NCI-H146 treated with DMSO at 0.1 percent for 48 hours (cell line): ENCODE measurements around the gene HELZ.
A peak's percentile ranks its signal among the peaks of the same experiment; 100 is the strongest.
"Not testable (repeated sequence)": the region's sequence is repeated elsewhere in the genome, so short reads cannot be mapped to it uniquely, and the experiment has no call there.

ENCODE experiments used
- DNase-seq: peaks from one replicate; lab custom pipeline; 2025; ENCODE audit not compliant: unreplicated experiment; lab: John Stamatoyannopoulos, UW

The HELZ gene

DNA sequence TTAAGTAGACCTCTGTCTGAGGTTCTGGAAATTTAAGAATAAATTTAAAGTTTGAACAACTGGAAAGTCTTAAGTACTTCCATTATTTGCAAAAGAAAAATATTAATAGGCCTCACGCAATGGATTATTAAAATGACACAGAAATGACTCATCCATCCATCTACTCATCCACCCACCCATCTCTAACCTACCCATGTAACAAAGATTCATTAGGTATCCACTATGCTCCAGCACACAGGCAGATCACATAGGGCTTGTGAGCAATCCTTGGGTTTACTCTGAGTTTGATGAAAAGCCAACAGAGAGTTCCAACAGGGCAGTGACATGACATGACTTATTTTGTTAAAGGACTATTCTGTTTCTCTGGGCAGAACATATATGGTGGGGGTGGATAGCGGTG, 93.3 kb downstream of the HELZ start:
- DNase-seq: no peak

GRCh38 chr17:67150826-67151225, 94.2 kb downstream of the HELZ start:
- DNase-seq: no peak

GRCh38 chr17:67148352-67148751, 96.6 kb downstream of the HELZ start:
- no peak for DNase-seq

DNA sequence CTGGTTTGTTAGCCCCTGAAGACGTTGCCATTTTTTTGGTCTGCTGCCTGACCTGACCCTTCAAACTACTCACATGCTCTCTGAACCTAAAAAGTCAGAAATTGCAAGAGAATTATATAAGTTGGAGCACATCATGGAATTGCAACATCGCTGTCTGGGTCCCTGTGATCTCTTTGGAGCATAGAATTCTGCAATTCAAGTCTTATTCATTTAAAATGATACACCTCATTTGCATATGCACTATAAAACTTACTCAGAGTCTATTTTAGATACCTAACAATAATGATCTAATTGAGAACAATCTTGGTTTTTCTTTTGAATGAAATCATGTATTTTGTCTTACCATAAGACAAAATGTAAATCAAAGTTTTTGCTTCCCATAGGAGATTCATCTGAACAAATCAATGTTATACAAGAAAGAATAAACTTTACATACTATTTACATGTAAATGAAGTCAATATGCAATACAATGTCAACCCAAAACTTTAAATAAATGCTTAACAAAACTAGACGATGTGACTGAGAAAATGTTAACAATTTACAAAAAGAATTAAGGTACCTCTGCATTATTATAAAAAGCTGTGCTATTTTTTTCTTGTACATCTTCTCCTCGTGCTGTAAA, 99.7 kb downstream of the HELZ start:
- no peak for DNase-seq

DNA sequence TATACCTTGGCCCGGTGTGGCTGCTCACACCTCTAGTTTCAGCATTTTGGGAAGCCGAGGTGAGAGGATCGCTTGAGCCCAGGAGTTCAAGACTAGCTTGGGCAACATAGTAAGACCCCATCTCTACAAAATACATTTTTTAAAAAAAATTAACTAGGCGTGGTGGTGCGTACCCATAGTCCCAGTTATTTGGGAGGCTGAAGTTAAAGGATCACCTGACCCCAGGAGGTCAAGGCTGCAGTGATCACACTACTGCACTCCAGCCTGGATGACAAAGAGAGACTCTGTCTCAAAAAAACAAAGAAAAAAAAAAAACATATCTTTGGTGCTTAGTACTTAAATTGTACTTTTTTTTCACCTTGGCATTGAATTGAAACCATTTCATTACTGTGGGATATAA, 101.7 kb downstream of the HELZ start:
- no peak for DNase-seq

DNA sequence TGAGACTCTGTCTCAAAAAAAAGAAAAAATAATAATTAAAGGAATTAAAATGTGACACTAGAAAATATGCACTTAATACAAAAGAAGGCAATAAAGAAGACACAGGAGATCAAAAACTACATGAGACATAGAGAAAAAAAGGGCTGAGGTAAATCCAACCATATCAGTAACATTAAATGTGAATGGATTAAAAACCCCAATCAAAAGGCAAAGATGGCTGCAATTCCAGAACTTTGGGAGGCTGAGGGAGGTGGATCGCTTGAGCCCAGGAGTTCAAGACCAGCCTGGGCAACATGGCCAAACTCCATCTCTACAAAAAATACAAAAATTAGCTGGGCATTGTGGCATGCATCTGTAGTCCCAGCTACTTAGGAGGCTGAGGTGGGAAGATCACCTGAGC, 103.0 kb downstream of the HELZ start:
- DNase-seq: not testable (repeated sequence)

DNA sequence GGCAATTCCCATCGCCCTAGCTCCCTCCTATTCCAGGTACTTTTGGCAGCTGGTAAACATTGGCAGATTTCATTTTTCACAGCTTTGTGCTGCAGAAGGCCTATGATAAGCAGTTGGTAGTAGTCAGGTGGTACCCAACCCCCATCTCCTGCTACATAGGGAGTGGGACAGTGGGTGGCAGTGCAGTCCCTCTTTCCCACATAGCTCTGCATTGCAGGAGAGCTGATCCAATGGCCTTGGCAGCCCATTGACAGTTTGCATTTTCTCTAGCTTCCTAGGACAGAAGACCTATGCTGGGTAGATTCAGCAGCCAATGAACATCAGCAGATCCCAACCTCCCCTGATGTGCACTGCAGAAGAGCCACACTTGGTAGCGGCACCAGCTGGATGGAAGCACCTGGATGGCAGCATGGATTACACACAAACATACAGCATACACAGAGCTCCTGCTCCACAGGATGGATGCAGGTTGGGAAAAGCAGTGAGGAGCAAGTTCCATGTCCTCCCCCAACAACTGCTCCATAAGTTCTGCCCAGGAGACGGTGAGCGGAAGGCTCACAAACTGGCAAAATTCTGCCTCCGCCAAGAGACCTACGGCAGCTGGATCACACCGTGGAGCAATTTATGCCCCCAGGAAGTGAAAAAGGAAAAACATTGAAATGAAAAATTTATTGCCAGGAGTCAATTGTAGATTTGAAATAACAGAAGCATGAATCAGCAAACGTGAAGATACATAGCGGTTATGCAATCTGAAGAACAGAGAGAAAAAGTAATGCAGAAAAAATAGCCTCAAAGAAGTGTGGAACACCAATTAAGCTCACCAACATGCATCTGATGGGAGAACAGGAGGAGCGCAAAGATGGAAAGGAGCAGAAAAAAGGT, 105.0 kb downstream of the HELZ start:
- no peak for DNase-seq

DNA sequence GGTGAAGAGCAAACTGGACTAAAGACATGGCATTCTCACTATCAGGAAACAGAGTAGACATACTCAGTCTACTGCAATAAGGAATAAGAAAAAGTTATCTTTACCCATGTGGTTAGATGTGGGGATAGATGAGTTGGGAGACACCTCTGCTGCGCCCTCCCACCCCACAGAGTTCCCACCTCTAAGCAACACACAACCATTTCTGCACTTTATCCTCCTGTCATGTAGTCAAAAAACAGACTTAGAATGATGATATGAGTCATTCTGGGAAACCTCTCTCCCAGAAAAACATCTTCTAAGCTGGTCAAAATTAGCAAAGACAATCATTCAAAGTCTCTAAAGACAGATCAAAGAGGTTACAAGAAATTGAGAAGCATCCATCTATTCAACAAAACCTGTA, 105.7 kb downstream of the HELZ start:
- no peak for DNase-seq

GRCh38 chr17:67138392-67138791, 106.6 kb downstream of the HELZ start:
- no peak for DNase-seq

- no peak for DNase-seq
Observed at GRCh38 chr17:67137860-67138259, 107.1 kb downstream of the HELZ start.

GRCh38 chr17:67137026-67137370, 108.0 kb downstream of the HELZ start:
- no peak for DNase-seq

DNA sequence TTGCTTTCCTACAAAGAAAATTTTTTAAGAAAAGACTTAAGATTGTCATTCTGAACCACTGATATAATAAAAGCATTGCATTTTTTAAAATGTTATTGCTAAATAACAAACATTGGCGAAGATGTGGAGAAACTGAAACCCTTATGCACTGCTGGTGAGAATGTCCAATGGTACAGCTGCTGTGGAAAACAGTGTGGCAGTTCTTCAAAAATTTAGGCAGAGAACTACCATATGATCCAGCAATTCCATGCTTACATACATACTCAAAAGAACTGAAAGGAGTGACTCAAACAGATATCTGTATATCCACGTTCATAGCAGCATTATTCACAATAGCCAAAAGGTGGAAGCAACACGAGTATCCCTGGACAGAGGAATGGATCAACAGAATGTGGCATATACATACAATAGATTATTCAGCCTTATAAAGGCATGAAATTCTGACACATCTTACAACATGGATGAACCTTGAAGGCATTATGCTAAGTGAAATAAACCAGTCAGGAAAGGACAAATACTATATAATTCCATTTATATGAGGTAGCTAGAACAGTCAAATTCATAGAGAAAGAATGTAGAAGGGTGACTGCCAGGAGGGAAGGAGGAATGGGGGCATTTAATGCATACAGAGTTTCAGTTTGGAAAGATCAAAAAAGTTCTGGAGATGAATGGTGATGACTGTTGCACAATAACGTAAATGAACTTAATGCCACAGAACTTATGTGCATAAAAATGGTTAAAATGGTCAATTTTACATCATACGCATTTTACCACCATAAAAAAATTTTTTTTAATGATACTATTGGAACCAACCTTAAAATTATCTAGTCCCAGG, 108.6 kb downstream of the HELZ start:
- no peak for DNase-seq

GRCh38 chr17:67133161-67133560, 111.8 kb downstream of the HELZ start:
- DNase-seq: no peak

GRCh38 chr17:67132366-67132765, 112.6 kb downstream of the HELZ start:
- DNase-seq: peak; percentile 97

- DNase-seq: no peak
Observed at GRCh38 chr17:67130768-67131167, 114.2 kb downstream of the HELZ start.

- no peak for DNase-seq
Observed at GRCh38 chr17:67129283-67129682, 115.7 kb downstream of the HELZ start.

DNA sequence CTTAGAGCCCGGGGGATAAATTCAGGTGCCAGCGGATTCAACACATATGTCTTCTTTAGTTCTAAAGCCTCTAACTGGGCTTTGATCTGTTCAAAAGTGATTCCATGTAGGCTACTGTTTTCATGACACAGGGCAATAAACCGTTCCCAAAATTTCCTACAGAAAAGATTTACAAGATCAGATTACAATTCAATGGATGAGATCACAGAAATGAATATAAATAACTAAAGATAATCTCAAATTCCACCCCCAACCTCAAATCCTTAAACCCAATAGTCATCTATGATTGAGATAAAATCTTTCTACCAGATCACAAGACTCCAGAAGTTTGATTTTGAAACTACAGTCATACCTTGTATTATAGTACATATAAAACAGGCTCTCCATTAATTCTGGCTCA, 116.3 kb downstream of the HELZ start:
- DNase-seq: no peak

DNA sequence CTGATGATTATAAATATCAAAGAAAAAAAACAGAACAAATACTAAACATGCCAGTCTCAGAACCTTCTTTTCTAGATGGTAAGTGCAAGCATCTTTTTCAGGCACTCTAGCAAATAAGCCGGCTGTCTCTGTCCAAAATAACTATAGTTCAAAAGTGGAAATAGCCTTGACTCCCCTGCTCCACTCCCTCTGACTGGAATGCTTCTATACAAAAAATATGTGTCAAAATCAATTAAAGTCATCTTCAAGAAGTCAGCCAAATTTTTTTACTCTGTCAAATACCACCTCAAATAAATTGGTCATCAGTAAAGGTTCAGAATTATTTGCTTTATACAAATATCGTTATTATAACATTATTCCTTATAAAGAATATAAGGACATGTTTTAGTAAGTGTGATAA, 117.1 kb downstream of the HELZ start:
- no peak for DNase-seq

DNA sequence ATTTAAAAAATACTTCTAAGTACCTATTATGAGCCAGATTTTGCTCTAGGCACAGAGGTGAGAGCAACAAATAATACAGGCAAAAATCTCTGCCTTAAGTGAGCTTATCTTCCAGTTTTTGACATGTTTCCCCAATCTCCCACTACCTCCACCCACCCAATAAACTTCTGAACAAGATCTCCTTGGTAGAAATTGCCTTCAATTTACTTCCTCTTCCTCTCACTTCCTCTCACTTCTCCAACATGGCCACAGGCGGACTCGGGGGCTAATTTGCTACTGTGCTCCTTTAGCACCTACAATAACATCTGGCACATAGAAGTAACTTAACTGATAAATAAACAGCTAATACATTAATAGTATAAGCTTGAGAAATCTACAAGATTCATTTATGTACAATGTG, 118.0 kb downstream of the HELZ start:
- no peak for DNase-seq

DNA sequence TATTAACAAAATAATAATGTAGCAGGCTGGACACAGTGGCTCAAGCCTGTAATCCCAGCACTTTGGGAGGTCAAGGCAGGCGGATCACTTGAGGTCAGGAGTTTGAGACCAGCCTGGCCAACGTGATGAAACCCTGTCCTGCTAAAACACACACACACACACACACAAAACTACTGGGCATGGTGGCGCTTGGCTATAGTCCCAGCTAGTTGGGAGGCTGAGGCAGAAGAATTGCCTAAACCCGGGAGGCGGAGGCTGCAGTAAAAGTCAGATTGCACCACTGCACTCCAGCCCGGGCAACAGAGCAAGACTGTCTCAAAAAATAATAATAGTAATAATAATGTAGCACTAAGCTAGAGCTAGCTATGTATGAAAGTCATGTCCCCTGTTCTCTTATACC, 118.5 kb downstream of the HELZ start:
- not testable (repeated sequence) for DNase-seq

DNA sequence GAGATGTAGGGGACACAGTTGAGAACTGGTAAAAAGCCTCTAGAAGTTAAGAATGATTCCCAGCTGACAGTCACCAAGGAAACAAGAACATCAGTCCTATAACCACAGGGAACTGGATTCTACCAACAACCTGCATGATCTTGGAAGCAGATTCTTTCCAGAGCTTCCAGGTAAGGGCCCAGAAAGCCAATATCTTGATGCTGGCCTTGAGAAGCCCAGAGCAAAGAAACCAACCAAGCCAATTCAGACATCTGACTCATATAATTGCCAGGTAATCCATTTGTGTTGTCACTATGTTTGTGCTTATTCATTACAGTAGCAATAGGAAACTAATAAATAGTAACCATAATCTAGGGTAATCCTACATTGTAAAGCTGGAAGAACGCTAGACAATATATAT, 119.1 kb downstream of the HELZ start:
- no peak for DNase-seq

DNA sequence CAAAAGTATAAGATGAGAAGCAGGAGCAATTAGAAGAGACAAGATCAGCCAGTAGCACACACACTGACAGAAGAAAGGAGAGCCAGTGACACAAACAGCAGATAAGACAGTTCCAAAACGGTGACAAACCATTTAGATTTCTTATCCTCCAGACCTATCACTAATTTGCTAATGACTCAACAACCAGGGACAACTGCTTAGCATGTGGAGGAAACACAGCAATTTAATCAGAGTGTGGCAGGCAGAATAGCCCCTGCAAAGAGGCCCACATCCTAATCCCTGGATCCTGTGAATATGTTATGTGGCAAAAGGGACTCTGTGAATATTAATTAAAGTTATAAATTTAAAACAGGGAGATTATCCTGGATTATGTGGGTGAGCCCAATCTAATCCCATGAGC, 119.6 kb downstream of the HELZ start:
- no peak for DNase-seq
